ENCODE results near the gene TFCP2.
"Not testable (repeated sequence)": the region's sequence is repeated elsewhere in the genome, so short reads cannot be mapped to it uniquely, and the experiment has no call there.

TFCP2 gene

DNA sequence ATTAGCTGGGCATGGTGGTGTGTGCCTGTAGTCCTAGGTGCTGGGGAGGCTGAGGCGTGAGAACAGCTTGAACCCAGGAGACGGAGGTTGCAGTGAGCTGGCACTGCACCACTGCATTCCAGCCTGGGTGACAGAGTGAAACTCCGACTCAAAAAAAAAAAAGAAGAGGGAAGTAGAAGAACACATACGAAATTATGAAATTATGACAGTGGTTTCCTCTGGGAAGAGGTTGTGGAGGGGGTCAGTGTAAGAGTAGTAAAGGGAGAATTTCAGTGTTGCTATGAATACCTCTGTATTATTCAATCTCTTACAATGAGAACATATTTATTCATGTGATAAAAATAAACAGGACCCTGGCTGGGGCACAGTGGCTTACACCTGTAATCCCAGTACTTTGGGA, 64.8 kb downstream of the TFCP2 start:
- H3K27ac Mint-ChIP-seq, result peak overlapping the region; percentile 26
- H3K4me3 Mint-ChIP-seq, result no peak overlapping the region
- no peaks in the 10 kb centered on the region for H3K9me3 Mint-ChIP-seq
- H3K4me1 Mint-ChIP-seq (ENCODE audit: low read depth), result peaks cover 8% of the 10 kb centered on the region
- intact Hi-C loops (cut with micrococcal nuclease), result no loop called here
- H3K36me3 Mint-ChIP-seq (ENCODE audit: low read depth), result peaks cover 93% of the 10 kb centered on the region
- no peaks in the 10 kb centered on the region for H3K27me3 Mint-ChIP-seq

- Mint-ChIP-seq H3K27ac (no peak overlapping the region), H3K4me1 (ENCODE audit: low read depth) (peaks cover 8% of the 10 kb centered on the region), H3K36me3 (ENCODE audit: low read depth) (peaks cover 95% of the 10 kb centered on the region), H3K4me3 (no peak overlapping the region), H3K27me3 (no peaks in the 10 kb centered on the region), H3K9me3 (no peaks in the 10 kb centered on the region)
- intact Hi-C loops (cut with micrococcal nuclease), result no loop called here
Measured at GRCh38 chr12:51103977-51104376, 69.0 kb downstream of the TFCP2 start.

GRCh38 chr12:51098611-51099010, 74.3 kb downstream of the TFCP2 start:
- H3K4me3 Mint-ChIP-seq, result no peak overlapping the region
- no peak overlapping the region for H3K27ac Mint-ChIP-seq
- intact Hi-C loops (cut with micrococcal nuclease), result no loop called here
- H3K27me3 Mint-ChIP-seq, result no peaks in the 10 kb centered on the region
- no peaks in the 10 kb centered on the region for H3K4me1 Mint-ChIP-seq (ENCODE audit: low read depth)
- no peaks in the 10 kb centered on the region for H3K9me3 Mint-ChIP-seq
- H3K36me3 Mint-ChIP-seq (ENCODE audit: low read depth), result peaks cover 99% of the 10 kb centered on the region

GRCh38 chr12:51090705-51091229, 82.2 kb downstream of the TFCP2 start:
- Mint-ChIP-seq H3K36me3 (ENCODE audit: low read depth) (peaks cover 68% of the 10 kb centered on the region), H3K27ac (no peak overlapping the region), H3K4me1 (ENCODE audit: low read depth) (peaks cover 19% of the 10 kb centered on the region), H3K27me3 (no peaks in the 10 kb centered on the region), H3K4me3 (no peak overlapping the region), H3K9me3 (no peaks in the 10 kb centered on the region)
- intact Hi-C loops (cut with micrococcal nuclease), result no loop called here

DNA sequence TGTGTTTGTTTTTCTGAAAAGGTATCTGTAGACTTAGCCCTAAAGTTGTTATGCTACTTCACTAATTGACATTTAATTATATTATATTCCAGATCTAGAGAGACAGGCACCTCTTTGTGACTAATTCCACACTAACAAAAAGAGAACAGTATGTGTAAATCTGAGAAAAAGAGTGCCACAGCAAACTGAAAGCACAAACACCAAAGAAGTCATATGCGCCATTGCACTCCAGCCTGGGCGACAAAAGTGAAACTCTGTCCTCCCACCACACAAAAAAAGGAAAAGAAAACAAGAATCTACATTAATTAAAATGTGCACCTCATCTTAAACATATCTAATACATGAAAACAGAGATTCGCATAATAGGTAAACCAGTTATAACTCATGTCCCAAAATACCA, 85.1 kb downstream of the TFCP2 start:
- intact Hi-C loops (cut with micrococcal nuclease), result loop anchor here (10.0 kb wide), 1 partner anchor 157 kb away; no protein-coding TSS in a partner anchor
- peaks cover 33% of the 10 kb centered on the region for H3K4me1 Mint-ChIP-seq (ENCODE audit: low read depth)
- H3K27me3 Mint-ChIP-seq, result no peaks in the 10 kb centered on the region
- no peaks in the 10 kb centered on the region for H3K9me3 Mint-ChIP-seq
- H3K27ac Mint-ChIP-seq, result peak overlapping the region; percentile 23
- H3K4me3 Mint-ChIP-seq, result no peak overlapping the region
- peaks cover 49% of the 10 kb centered on the region for H3K36me3 Mint-ChIP-seq (ENCODE audit: low read depth)

GRCh38 chr12:51086933-51087332, 86.0 kb downstream of the TFCP2 start:
- no peaks in the 10 kb centered on the region for H3K27me3 Mint-ChIP-seq
- H3K27ac Mint-ChIP-seq, result no peak overlapping the region
- H3K4me1 Mint-ChIP-seq (ENCODE audit: low read depth), result peaks cover 41% of the 10 kb centered on the region
- peaks cover 45% of the 10 kb centered on the region for H3K36me3 Mint-ChIP-seq (ENCODE audit: low read depth)
- H3K9me3 Mint-ChIP-seq, result no peaks in the 10 kb centered on the region
- intact Hi-C loops (cut with micrococcal nuclease), result loop anchor here (10.0 kb wide), 1 partner anchor 158 kb away; no protein-coding TSS in a partner anchor
- H3K4me3 Mint-ChIP-seq, result no peak overlapping the region

DNA sequence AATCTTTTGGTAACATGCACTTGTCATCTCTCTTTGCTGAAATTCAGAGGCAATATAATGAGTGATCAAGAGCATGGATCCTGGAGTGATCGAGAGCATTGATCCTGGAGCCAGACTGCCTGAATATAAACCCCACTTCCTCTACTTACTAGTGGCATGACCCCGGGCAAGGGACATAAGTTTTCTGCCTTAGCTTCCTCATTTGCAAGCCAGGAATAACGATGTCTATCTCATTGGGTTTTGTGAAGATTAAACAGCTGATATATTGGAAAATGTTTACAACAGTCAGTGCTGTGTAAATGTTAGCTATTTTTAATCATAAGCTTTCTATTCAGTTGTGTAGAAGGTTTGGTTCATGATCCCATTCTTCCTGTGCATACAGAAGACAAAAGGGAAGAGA, 87.2 kb downstream of the TFCP2 start:
- H3K9me3 Mint-ChIP-seq, result no peaks in the 10 kb centered on the region
- no peak overlapping the region for H3K4me3 Mint-ChIP-seq
- intact Hi-C loops (cut with micrococcal nuclease), result loop anchor here (10.0 kb wide), 1 partner anchor 159 kb away; no protein-coding TSS in a partner anchor
- H3K27ac Mint-ChIP-seq, result no peak overlapping the region
- H3K27me3 Mint-ChIP-seq, result no peaks in the 10 kb centered on the region
- H3K36me3 Mint-ChIP-seq (ENCODE audit: low read depth), result peaks cover 40% of the 10 kb centered on the region
- H3K4me1 Mint-ChIP-seq (ENCODE audit: low read depth), result peaks cover 43% of the 10 kb centered on the region

DNA sequence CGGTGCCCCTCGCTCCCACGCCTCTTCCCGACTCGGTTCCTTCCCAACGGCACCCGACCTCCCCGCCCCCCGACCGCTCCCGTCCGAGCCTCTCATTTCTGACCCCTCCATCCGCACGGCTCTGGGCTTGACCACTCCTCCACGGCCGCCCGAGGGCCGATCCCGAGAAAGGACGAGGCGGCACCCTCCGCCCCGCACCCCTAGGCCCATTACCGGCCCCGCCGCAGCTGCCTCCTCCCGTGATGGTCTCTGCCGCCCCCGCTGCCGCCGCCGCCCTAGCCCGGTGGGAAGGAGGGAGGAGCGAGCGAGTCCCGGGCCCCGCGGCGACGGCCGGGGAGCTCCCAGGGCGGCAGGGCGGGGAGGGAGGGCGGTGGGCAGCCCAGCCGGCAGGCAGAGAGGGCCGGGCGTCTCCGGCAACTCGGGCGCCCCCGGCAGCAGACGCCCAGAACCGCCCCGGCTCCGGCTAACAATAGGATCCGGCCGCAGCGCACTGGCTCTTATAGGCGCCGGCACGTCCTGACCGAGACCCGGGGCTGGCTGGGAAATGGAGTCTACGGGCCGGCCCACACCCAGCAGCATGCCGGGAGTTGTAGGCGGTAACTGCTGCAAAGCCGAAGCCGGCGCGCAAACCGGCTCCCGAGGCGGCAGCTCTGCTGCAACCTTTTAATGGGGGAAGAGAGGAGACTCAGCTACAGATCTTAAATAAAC, 89.7 kb downstream of the TFCP2 start, which contains the start of gene CSRNP2:
TSS of gene CSRNP2 (minus strand) at position 471 of the 708 bp plus-strand sequence. CDS start 7,035 bp downstream, outside the sequence.
- Mint-ChIP-seq H3K4me3 (peak within 1 kb of the TSS; percentile 100), H3K4me1 (ENCODE audit: low read depth) (peaks cover 37% of the 10 kb centered on the region), H3K9me3 (no peaks in the 10 kb centered on the region), H3K27me3 (no peaks in the 10 kb centered on the region), H3K27ac (peak within 1 kb of the TSS; percentile 96), H3K36me3 (ENCODE audit: low read depth) (peaks cover 33% of the 10 kb centered on the region)
- intact Hi-C loops (cut with micrococcal nuclease), result loop anchor here (1.0 to 10.0 kb wide), 2 partner anchors 35 to 162 kb away; partner anchors contain the start of gene LETMD1

DNA sequence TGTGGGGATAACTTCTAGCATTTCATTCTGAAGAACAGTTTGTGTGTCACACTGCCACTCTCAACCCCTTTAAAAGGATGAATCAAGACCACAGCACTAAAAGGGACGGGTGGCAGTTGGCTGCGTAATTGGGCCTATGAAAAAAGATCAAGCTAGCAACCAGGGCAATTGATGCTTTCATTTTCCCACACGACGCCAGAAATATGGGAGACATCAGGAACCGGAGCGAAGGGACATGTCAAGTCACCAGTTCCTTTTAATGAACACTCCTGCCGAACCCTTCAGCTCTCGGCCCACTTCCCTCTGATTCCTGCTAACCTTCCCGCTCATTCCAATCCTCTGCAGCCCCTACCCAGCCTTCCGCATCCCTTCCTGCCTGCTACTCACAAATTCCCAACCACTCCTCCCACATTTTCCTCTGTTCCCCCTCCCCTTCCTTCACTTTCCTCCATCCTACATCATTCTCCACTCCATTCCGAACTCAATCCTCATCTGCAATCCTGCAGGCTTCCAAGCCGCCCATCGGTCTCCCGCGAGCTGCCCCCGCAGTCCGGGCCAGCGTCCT, 90.3 kb downstream of the TFCP2 start:
- Mint-ChIP-seq H3K4me1 (ENCODE audit: low read depth) (peaks cover 33% of the 10 kb centered on the region), H3K27ac (peak overlapping the region; percentile 96), H3K9me3 (no peaks in the 10 kb centered on the region), H3K36me3 (ENCODE audit: low read depth) (peaks cover 33% of the 10 kb centered on the region), H3K27me3 (no peaks in the 10 kb centered on the region), H3K4me3 (peak overlapping the region; percentile 100)
- intact Hi-C loops (cut with micrococcal nuclease), result loop anchor here (1.0 to 10.0 kb wide), 2 partner anchors 34 to 162 kb away; partner anchors contain the start of gene LETMD1

GRCh38 chr12:51081421-51081820, 91.5 kb downstream of the TFCP2 start:
- H3K9me3 Mint-ChIP-seq, result no peaks in the 10 kb centered on the region
- no peak overlapping the region for H3K27ac Mint-ChIP-seq
- no peaks in the 10 kb centered on the region for H3K27me3 Mint-ChIP-seq
- peaks cover 35% of the 10 kb centered on the region for H3K4me1 Mint-ChIP-seq (ENCODE audit: low read depth)
- no peak overlapping the region for H3K4me3 Mint-ChIP-seq
- intact Hi-C loops (cut with micrococcal nuclease), result loop anchor here (10.0 kb wide), 1 partner anchor 163 kb away; no protein-coding TSS in a partner anchor
- H3K36me3 Mint-ChIP-seq (ENCODE audit: low read depth), result peaks cover 32% of the 10 kb centered on the region

DNA sequence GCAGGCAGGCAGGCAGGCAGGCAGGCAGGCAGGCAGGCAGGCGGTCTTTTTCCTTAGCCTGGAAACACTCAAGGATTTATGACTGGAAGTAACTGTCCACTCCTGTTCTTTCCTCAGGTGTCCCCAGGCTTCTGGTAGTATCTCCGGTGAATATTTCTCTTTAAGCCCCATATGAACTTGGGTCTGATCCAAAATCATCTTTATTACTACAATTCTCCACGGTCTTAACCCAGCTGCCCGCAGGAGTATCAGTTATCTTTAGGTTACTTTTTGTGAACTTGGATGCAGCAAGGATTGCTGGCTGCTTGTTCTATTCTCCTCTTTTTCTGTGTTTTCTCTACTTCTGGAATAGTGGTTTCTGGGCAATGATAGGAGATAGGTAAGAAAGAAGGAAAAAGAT, 92.8 kb downstream of the TFCP2 start:
- intact Hi-C loops (cut with micrococcal nuclease), result loop anchor here (10.0 kb wide), 1 partner anchor 165 kb away; no protein-coding TSS in a partner anchor
- H3K36me3 Mint-ChIP-seq (ENCODE audit: low read depth), result peaks cover 45% of the 10 kb centered on the region
- H3K4me3 Mint-ChIP-seq, result no peak overlapping the region
- peaks cover 28% of the 10 kb centered on the region for H3K4me1 Mint-ChIP-seq (ENCODE audit: low read depth)
- no peaks in the 10 kb centered on the region for H3K27me3 Mint-ChIP-seq
- no peaks in the 10 kb centered on the region for H3K9me3 Mint-ChIP-seq
- no peak overlapping the region for H3K27ac Mint-ChIP-seq

DNA sequence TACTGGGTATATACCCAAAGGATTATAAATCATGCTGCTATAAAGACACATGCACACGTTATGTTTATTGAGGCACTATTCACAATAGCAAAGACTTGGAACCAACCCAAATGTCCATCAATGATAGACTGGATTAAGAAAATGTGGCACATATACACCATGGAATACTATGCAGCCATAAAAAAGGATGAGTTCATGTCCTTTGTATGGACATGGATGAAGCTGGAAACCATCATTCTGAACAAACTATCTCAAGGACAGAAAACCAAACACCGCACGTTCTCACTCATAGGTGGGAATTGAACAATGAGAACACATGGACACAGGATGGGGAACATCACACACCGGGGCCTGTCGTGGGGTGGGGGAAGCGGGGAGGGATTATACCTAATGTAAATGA, 94.1 kb downstream of the TFCP2 start:
- intact Hi-C loops (cut with micrococcal nuclease); H3K4me3 Mint-ChIP-seq; H3K27me3 Mint-ChIP-seq; H3K9me3 Mint-ChIP-seq; H3K27ac Mint-ChIP-seq: not testable (repeated sequence)
- H3K36me3 Mint-ChIP-seq (ENCODE audit: low read depth), result peaks cover 55% of the 10 kb centered on the region
- H3K4me1 Mint-ChIP-seq (ENCODE audit: low read depth), result peaks cover 23% of the 10 kb centered on the region

- H3K27ac Mint-ChIP-seq; H3K27me3 Mint-ChIP-seq; intact Hi-C loops (cut with micrococcal nuclease); H3K4me3 Mint-ChIP-seq; H3K9me3 Mint-ChIP-seq: not testable (repeated sequence)
- Mint-ChIP-seq H3K4me1 (ENCODE audit: low read depth) (peaks cover 23% of the 10 kb centered on the region), H3K36me3 (ENCODE audit: low read depth) (peaks cover 59% of the 10 kb centered on the region)
Measured at GRCh38 chr12:51078346-51078745, 94.6 kb downstream of the TFCP2 start.

- Mint-ChIP-seq H3K27me3 (no peaks in the 10 kb centered on the region), H3K4me3 (no peak overlapping the region), H3K36me3 (ENCODE audit: low read depth) (peaks cover 59% of the 10 kb centered on the region), H3K27ac (no peak overlapping the region), H3K4me1 (ENCODE audit: low read depth) (peaks cover 21% of the 10 kb centered on the region), H3K9me3 (no peaks in the 10 kb centered on the region)
- intact Hi-C loops (cut with micrococcal nuclease), result no loop called here
Measured at GRCh38 chr12:51077930-51078329, 95.0 kb downstream of the TFCP2 start.
